Transverse colon (tissue), 4 donors: ENCODE data around the gene TTC39C.
A peak's percentile ranks its signal among the peaks of the same experiment; 100 is the strongest.

Source experiments
- EP300 ChIP-seq: sonication (generic); formaldehyde crosslinking; IDR thresholded peaks from one replicate; pipeline ENCODE4 v1.6.1; 2017; ENCODE audit warnings: antibody characterized with exemption, low read depth
- POLR2A ChIP-seq: fragments of 450-650 bp; IDR thresholded peaks from one replicate; pipeline ENCODE4 v1.6.1; 2016; ENCODE audit warnings: antibody characterized with exemption, mild to moderate bottlenecking, moderate library complexity
- POLR2AphosphoS5 ChIP-seq, 3 donors: sonication (generic); formaldehyde crosslinking; IDR thresholded peaks; one replicate each; pipeline ENCODE4 v1.6.1; 2016; ENCODE audit warnings: antibody characterized with exemption in 3 of 3
- TF ChIP-seq, protein P1 (sequence below), 5 experiments: fragments of 200-600 bp in 3 of 5; fragments of 450-650 bp in 2 of 5; sonication (generic) in 3 of 5; IDR thresholded peaks; 1 replicate in 2 of 5; 2 replicates in 3 of 5; pipeline ENCODE4 v1.5.1; 2016 to 2017; ENCODE audit warnings: antibody characterized with exemption in 5 of 5, inconsistent platforms in 3 of 5, mild to moderate bottlenecking in 2 of 5, moderate library complexity in 1 of 5

DNA sequence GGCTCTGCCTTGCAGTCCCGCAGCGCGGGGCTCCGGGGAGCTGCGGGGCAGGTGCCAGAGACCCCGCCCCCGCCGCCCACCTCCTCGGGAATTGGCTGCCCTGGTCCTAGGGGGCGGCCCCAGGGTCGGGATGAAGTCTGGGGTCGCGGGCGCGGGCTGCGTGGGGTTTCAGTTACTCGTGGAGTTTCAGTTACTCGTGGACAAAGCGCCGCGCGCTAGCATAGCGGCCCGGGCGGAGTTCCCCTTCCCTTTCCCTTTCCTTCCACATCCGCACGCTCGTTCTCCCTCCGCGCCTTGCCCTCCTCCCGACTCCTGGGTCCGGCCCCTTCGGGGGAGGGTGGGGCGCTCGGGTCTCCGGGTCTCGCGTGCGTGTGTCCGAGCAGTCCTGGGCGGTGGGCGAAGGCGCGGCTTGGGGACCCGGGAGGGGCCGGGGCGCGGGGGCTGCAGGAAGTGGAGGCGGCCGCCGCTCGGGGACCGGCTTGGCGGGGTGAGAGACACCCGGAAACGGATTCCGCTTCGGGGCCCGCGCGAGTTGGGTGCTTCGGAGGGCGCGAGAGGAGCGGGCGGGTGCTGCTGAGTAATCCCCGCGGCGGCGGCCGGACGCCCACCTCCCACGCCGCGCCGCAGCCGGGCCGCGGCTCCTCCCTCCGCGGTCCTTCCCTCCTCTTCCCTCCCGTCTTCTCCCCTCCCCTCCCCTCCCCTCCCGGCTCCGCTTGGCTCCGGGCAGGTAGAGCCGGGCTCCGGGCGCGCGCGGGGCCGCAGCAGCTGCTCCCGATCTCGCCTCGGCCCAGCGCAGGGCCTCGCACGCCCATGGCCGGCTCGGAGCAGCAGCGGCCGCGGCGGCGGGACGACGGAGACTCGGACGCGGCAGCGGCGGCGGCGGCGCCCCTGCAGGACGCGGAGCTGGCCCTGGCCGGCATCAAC lies at the start of gene TTC39C:
- TF ChIP-seq, protein P1, sequence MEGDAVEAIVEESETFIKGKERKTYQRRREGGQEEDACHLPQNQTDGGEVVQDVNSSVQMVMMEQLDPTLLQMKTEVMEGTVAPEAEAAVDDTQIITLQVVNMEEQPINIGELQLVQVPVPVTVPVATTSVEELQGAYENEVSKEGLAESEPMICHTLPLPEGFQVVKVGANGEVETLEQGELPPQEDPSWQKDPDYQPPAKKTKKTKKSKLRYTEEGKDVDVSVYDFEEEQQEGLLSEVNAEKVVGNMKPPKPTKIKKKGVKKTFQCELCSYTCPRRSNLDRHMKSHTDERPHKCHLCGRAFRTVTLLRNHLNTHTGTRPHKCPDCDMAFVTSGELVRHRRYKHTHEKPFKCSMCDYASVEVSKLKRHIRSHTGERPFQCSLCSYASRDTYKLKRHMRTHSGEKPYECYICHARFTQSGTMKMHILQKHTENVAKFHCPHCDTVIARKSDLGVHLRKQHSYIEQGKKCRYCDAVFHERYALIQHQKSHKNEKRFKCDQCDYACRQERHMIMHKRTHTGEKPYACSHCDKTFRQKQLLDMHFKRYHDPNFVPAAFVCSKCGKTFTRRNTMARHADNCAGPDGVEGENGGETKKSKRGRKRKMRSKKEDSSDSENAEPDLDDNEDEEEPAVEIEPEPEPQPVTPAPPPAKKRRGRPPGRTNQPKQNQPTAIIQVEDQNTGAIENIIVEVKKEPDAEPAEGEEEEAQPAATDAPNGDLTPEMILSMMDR (IDR thresholded peaks at IDR 0.05) = no peak
- peak; percentile 40 for TF ChIP-seq POLR2A
- peak in 2 of 3 donors; percentile 26 to 39 for TF ChIP-seq POLR2AphosphoS5 (IDR thresholded peaks at IDR 0.05)
- no peak for TF ChIP-seq EP300
